A549 (cell line): ENCODE measurements around the gene CTNS. TPM values are rescaled to one million over a fixed set of nuclear protein-coding genes. Genes with fewer than 3 reads are reported as not detected.

Experiments used
- ATAC-seq, 2 experiments: fragments of 200-7000 bp in 1 of 2; fragments of >200 bp in 1 of 2; cut with Nextera tagmentation in 1 of 2; cut with Tn5 transposase in 1 of 2; 3 replicates each; pipeline versions ENCODE4 v1.8.0 to v1.9.1; 2018 to 2020; ENCODE audit warnings: mild to moderate bottlenecking in 1 of 2, moderate library complexity in 1 of 2
- CTCF ChIA-PET: fragments of 300-600 bp; sonication (Branson Sonifier 250); formaldehyde crosslinking; extraction: SDS; loops from one replicate; lab custom pipeline; 2021; ENCODE audit warnings: antibody characterized with exemption, inconsistent platforms; lab: Yijun Ruan, JAX
- POLR2A ChIA-PET: fragments of 350-600 bp; formaldehyde crosslinking; extraction: SDS; loops from one replicate; lab custom pipeline; 2021; ENCODE audit warnings: antibody characterized with exemption, inconsistent platforms; lab: Yijun Ruan, JAX
- DNase-seq, 2 experiments: peaks; one replicate each; pipeline versions ENCODE4 v3.0.0 to v3.0.0-alpha.2; 2011 to 2016; ENCODE audit warnings: low read depth in 1 of 2, low spot score in 1 of 2
- FAIRE-seq: peaks from 2 replicates; lab custom pipeline; 2011; peaks lifted over from hg19 to GRCh38; lab: Jason Lieb, UNC
- H3K27ac ChIP-seq, 2 experiments: fragments of >200 bp; sonication (Bioruptor Twin); formaldehyde crosslinking; 3 replicates each; pipeline ENCODE4 v1.5.1; 2016 to 2017
- H3K4me1 ChIP-seq: fragments of >200 bp; sonication (Bioruptor Twin); formaldehyde crosslinking; 3 replicates; pipeline ENCODE4 v1.6.1; 2016
- H3K4me2 ChIP-seq: fragments of >200 bp; sonication (Bioruptor Twin); formaldehyde crosslinking; 3 replicates; pipeline ENCODE4 v1.6.1; 2016
- H3K4me3 ChIP-seq: fragments of >200 bp; sonication (Bioruptor Twin); formaldehyde crosslinking; 3 replicates; pipeline ENCODE4 v1.5.1; 2016
- H3K9me3 ChIP-seq: fragments of >200 bp; sonication (Bioruptor Twin); formaldehyde crosslinking; 3 replicates; pipeline ENCODE4 v1.6.1; 2016
- ATOH8 ChIP-seq: fragments of 250-450 bp; sonication (Bioruptor Pico); IDR thresholded peaks from 2 replicates; pipeline ENCODE4 v1.5.0; 2020; ENCODE audit warnings: low read depth, mild to moderate bottlenecking, moderate library complexity
- BCL3 ChIP-seq: fragments of >200 bp; sonication (Bioruptor Twin); formaldehyde crosslinking; IDR thresholded peaks from 3 replicates; pipeline ENCODE4 v1.6.1; 2016
- BHLHE40 ChIP-seq: IDR thresholded peaks from 2 replicates; pipeline ENCODE4 v1.6.1; 2012; ENCODE audit warnings: low read depth, low read length, inconsistent platforms
- CBX8 ChIP-seq: fragments of 200-600 bp; sonication (generic); IDR thresholded peaks from 2 replicates; pipeline ENCODE4 v1.6.1; 2016
- CEBPB ChIP-seq, 2 experiments: fragments of >200 bp in 1 of 2; sonication (Bioruptor Twin) in 1 of 2; formaldehyde crosslinking in 1 of 2; IDR thresholded peaks; 2 replicates each; pipeline ENCODE4 v1.6.1; 2012 to 2016
- CHD2 ChIP-seq: fragments of 150-350 bp; IDR thresholded peaks from 2 replicates; pipeline ENCODE4 v1.6.1; 2014; ENCODE audit warnings: low read length; ENCODE audit not compliant: partially characterized antibody
- E2F6 ChIP-seq: IDR thresholded peaks from 2 replicates; pipeline ENCODE4 v1.6.1; 2012; ENCODE audit warnings: low read depth, borderline replicate concordance
- ELK1 ChIP-seq: fragments of 150-350 bp; IDR thresholded peaks from 2 replicates; pipeline ENCODE4 v1.6.1; 2014; ENCODE audit warnings: low read depth, mild to moderate bottlenecking, low read length
- FOSB ChIP-seq: fragments of 250-450 bp; sonication (Bioruptor Pico); IDR thresholded peaks from 2 replicates; pipeline ENCODE4 v1.5.0; 2020; ENCODE audit warnings: mild to moderate bottlenecking, moderate library complexity
- FOXS1 ChIP-seq: fragments of 250-450 bp; sonication (Bioruptor Pico); IDR thresholded peaks from 2 replicates; pipeline ENCODE4 v1.5.0; 2020; ENCODE audit warnings: mild to moderate bottlenecking, moderate library complexity
- HES2 ChIP-seq: fragments of >200 bp; sonication (Bioruptor Twin); formaldehyde crosslinking; IDR thresholded peaks from 2 replicates; pipeline ENCODE4 v1.6.1; 2016
- HMGXB4 ChIP-seq: fragments of 250-450 bp; sonication (Bioruptor Pico); IDR thresholded peaks from 2 replicates; pipeline ENCODE4 v1.5.0; 2021; ENCODE audit warnings: mild to moderate bottlenecking, moderate library complexity, borderline replicate concordance
- HOXB5 ChIP-seq: fragments of 250-450 bp; sonication (Bioruptor Pico); IDR thresholded peaks from 2 replicates; pipeline ENCODE4 v1.5.0; 2020; ENCODE audit warnings: mild to moderate bottlenecking, moderate library complexity
- KDM1A ChIP-seq: fragments of 200-600 bp; sonication (generic); IDR thresholded peaks from 2 replicates; pipeline ENCODE4 v1.6.1; 2016; ENCODE audit warnings: low read depth, mild to moderate bottlenecking
- KDM5A ChIP-seq: fragments of 200-600 bp; sonication (generic); IDR thresholded peaks from 2 replicates; pipeline ENCODE4 v1.6.1; 2016; ENCODE audit warnings: antibody characterized with exemption, mild to moderate bottlenecking
- MAFK ChIP-seq: fragments of 450-650 bp; IDR thresholded peaks from 2 replicates; pipeline ENCODE4 v1.6.1; 2014; ENCODE audit not compliant: partially characterized antibody
- MAX ChIP-seq: IDR thresholded peaks from 2 replicates; pipeline ENCODE4 v1.6.1; 2012
- PHF8 ChIP-seq: fragments of 200-600 bp; sonication (generic); IDR thresholded peaks from 2 replicates; pipeline ENCODE4 v1.6.1; 2016; ENCODE audit warnings: low read depth, mild to moderate bottlenecking, antibody characterized with exemption, moderate library complexity, borderline replicate concordance
- POLR2AphosphoS2 ChIP-seq: conservative IDR thresholded peaks from 2 replicates; pipeline ENCODE4 v1.6.1; 2012; ENCODE audit warnings: low read length, improper control_type of control experiment, inconsistent platforms
- RFX5 ChIP-seq: fragments of 450-650 bp; IDR thresholded peaks from 2 replicates; pipeline ENCODE4 v1.7.1; 2014; ENCODE audit warnings: antibody characterized with exemption, mild to moderate bottlenecking, moderate library complexity
- SREBF2 ChIP-seq: fragments of 450-650 bp; IDR thresholded peaks from 2 replicates; pipeline ENCODE4 v1.6.1; 2014; ENCODE audit warnings: mild to moderate bottlenecking, moderate library complexity
- ZC3H11A ChIP-seq: fragments of 450-650 bp; IDR thresholded peaks from 2 replicates; pipeline ENCODE4 v1.6.1; 2014; ENCODE audit warnings: antibody characterized with exemption, mild to moderate bottlenecking
- ZNF302 ChIP-seq: fragments of 250-450 bp; sonication (Bioruptor Pico); IDR thresholded peaks from 2 replicates; pipeline ENCODE4 v1.9.0; 2021; ENCODE audit warnings: inconsistent platforms, mild to moderate bottlenecking, moderate library complexity
- WGBS: methylation state at CpG from one replicate; pipeline ENCODE4 v1.1.6; 2017; ENCODE audit errors: missing lambda C conversion rate; 5-methylcytosine and 5-hydroxymethylcytosine counted together
- polyA plus RNA-seq, 4 experiments: library from polyadenylated mRNA; depleted of rRNA in 3 of 4; stranded (reverse); fragments of >200 nt; fragmentation: RNase III in 1 of 4; extraction: RNeasy Plus Mini Kit Qiagen cat#74134 plus additional on column Dnase treatment in 1 of 4; gene quantifications; 2 replicates in 3 of 4; 3 replicates in 1 of 4; pipeline ENCODE4 v1.2.3, GENCODE V29; 2011 to 2017

Gene CTNS
- polyA plus RNA-seq, 2 of the 4 experiments (the other 2 are of a cell fraction), result 6.5 to 20.3 TPM

- H3K4me2 ChIP-seq, result no peak overlapping the region
- TF ChIP-seq HOXB5 (CRISPR knock-in tag) (no peak), CBX8 (no peak), E2F6 (no peak), KDM1A (no peak), HMGXB4 (CRISPR knock-in tag) (no peak), BHLHE40 (no peak), BCL3 (no peak), MAX (no peak), ELK1 (no peak), CHD2 (no peak), HES2 (no peak), ZNF302 (CRISPR knock-in tag) (no peak), POLR2AphosphoS2 (no peak)
- H3K27ac ChIP-seq, result no peak overlapping the region
- H3K4me1 ChIP-seq, result no peaks in the 10 kb centered on the region
- ChIA-PET POLR2A (interaction anchor here (1.6 kb wide), 1 partner anchor 9 kb away, joined by 5 read pairs; the partner anchor contains the start of genes CTNS and SHPK), CTCF (interaction anchor here (1.9 to 2.4 kb wide), 4 partner anchors 9 to 578 kb away, joined by 5 to 11 read pairs (median 7); no protein-coding TSS in a partner anchor)
- DNase-seq (no peak), FAIRE-seq (no peak), ATAC-seq (no peak)
- no peak overlapping the region for H3K4me3 ChIP-seq
- H3K9me3 ChIP-seq, result no peaks in the 10 kb centered on the region
- 89% methylated on average over 16 of the region's 16 CpGs for WGBS
These were observed 9.5 kb upstream of the CTNS start for GRCh38 chr17:3626831-3627768.

GRCh38 chr17:3627769-3628167 is 8.8 kb upstream of the CTNS start:
- no peak for TF ChIP-seq RFX5
- no peak for TF ChIP-seq ZC3H11A
- no peak for TF ChIP-seq KDM5A
- TF ChIP-seq SREBF2, result no peak
- no peak for TF ChIP-seq PHF8
- TF ChIP-seq BCL3, result no peak
- no peak for TF ChIP-seq ATOH8 (CRISPR knock-in tag)
- no peak for TF ChIP-seq FOSB (CRISPR knock-in tag)
- no peak for TF ChIP-seq CEBPB (IDR thresholded peaks at IDR 0.05)
- no peak for TF ChIP-seq CHD2
- no peak for TF ChIP-seq FOXS1
- TF ChIP-seq MAFK, result no peak
- ATAC-seq (no peak), DNase-seq (no peak), FAIRE-seq (no peak)
- 93% methylated on average over 11 of the region's 11 CpGs for WGBS
- POLR2A ChIA-PET, result no interaction called here
- Histone ChIP-seq H3K4me2 (no peak overlapping the region), H3K4me3 (no peak overlapping the region), H3K9me3 (no peaks in the 10 kb centered on the region), H3K27ac (no peak overlapping the region), H3K4me1 (no peaks in the 10 kb centered on the region)
- CTCF ChIA-PET, result interaction anchor here (1.9 to 2.4 kb wide), 4 partner anchors 10 to 579 kb away, joined by 5 to 11 read pairs (median 7); no protein-coding TSS in a partner anchor
